ENCODE results near the gene ZBTB5. TPM values are rescaled to one million over a fixed set of nuclear protein-coding genes. Genes with fewer than 3 reads are reported as not detected.

The ZBTB5 gene
- total and polyA plus RNA-seq, 2 of the 13 experiments (the other 11 are each of a cell fraction or from before 2014, with no cell fraction given): 12.5 to 20.5 TPM

- TF ChIP-seq, protein P1, sequence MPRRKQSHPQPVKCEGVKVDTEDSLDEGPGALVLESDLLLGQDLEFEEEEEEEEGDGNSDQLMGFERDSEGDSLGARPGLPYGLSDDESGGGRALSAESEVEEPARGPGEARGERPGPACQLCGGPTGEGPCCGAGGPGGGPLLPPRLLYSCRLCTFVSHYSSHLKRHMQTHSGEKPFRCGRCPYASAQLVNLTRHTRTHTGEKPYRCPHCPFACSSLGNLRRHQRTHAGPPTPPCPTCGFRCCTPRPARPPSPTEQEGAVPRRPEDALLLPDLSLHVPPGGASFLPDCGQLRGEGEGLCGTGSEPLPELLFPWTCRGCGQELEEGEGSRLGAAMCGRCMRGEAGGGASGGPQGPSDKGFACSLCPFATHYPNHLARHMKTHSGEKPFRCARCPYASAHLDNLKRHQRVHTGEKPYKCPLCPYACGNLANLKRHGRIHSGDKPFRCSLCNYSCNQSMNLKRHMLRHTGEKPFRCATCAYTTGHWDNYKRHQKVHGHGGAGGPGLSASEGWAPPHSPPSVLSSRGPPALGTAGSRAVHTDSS (CRISPR knock-in tag; conservative IDR thresholded peaks at IDR 0.05): no peak
- TF ChIP-seq GZF1 (CRISPR knock-in tag; IDR thresholded peaks at IDR 0.05): no peak
- TF ChIP-seq, protein P2, sequence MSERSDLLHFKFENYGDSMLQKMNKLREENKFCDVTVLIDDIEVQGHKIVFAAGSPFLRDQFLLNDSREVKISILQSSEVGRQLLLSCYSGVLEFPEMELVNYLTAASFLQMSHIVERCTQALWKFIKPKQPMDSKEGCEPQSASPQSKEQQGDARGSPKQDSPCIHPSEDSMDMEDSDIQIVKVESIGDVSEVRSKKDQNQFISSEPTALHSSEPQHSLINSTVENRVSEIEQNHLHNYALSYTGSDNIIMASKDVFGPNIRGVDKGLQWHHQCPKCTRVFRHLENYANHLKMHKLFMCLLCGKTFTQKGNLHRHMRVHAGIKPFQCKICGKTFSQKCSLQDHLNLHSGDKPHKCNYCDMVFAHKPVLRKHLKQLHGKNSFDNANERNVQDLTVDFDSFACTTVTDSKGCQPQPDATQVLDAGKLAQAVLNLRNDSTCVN (CRISPR knock-in tag; IDR thresholded peaks at IDR 0.05; ENCODE audit: borderline replicate concordance): no peak
- TF ChIP-seq STAT6 (CRISPR knock-in tag; IDR thresholded peaks at IDR 0.05; ENCODE audit: borderline replicate concordance): peak; percentile 67; the same call in 1 of the 2 replicates
- no peak for TF ChIP-seq ZNF878 (CRISPR knock-in tag; IDR thresholded peaks at IDR 0.05)
- TF ChIP-seq ZNF761 (CRISPR knock-in tag; conservative IDR thresholded peaks at IDR 0.05): peak; percentile 89
- no peak for TF ChIP-seq ZNF264 (CRISPR knock-in tag; IDR thresholded peaks at IDR 0.05)
- TF ChIP-seq ZSCAN20 (CRISPR knock-in tag; IDR thresholded peaks at IDR 0.05; ENCODE audit: borderline replicate concordance): peak; percentile 61; the same call in 1 of the 2 replicates
- peak; percentile 43; the same call in 1 of the 2 replicates for TF ChIP-seq FOXA3 (CRISPR knock-in tag; IDR thresholded peaks at IDR 0.05)
- TF ChIP-seq ZBTB39 (CRISPR knock-in tag; IDR thresholded peaks at IDR 0.05): 0 out of 2 replicates have a peak, but pooled peaks have one; percentile 67
- TF ChIP-seq FLYWCH1 (CRISPR knock-in tag; IDR thresholded peaks at IDR 0.05): no peak
- TF ChIP-seq NCOA1 (CRISPR knock-in tag; IDR thresholded peaks at IDR 0.05): no peak
- TF ChIP-seq SRF (IDR thresholded peaks at IDR 0.05; ENCODE audit: low read depth, low read length): no peak
- TF ChIP-seq PHB2 (IDR thresholded peaks at IDR 0.05; ENCODE audit: partially characterized antibody): no peak
- TF ChIP-seq POLR2AphosphoS5 (IDR thresholded peaks at IDR 0.05; ENCODE audit: low read depth, low read length): peak; percentile 90
- TF ChIP-seq ZNF235 (CRISPR knock-in tag; IDR thresholded peaks at IDR 0.05; ENCODE audit: borderline replicate concordance): no peak
- TF ChIP-seq TERF1 (CRISPR knock-in tag; IDR thresholded peaks at IDR 0.05): no peak
- TF ChIP-seq NR2F2 (IDR thresholded peaks at IDR 0.05; ENCODE audit: borderline replicate concordance, low read depth): no peak
- no peak for TF ChIP-seq ZNF180 (CRISPR knock-in tag; IDR thresholded peaks at IDR 0.05; ENCODE audit: borderline replicate concordance, low read depth)
These were observed 42.8 kb downstream of the ZBTB5 start, which contains the start of gene GRHPR (continued) for GRCh38 chr9:37422289-37423104.

Measured in HepG2 (cell line).